ENCODE data around the gene ACSF2. TPM values are rescaled to one million over a fixed set of nuclear protein-coding genes. Genes with fewer than 3 reads are reported as not detected.

The ACSF2 gene
- total and polyA plus RNA-seq, 2 of the 13 experiments (the other 11 are each of a cell fraction or from before 2014, with no cell fraction given): 87.3 to 109 TPM

DNA sequence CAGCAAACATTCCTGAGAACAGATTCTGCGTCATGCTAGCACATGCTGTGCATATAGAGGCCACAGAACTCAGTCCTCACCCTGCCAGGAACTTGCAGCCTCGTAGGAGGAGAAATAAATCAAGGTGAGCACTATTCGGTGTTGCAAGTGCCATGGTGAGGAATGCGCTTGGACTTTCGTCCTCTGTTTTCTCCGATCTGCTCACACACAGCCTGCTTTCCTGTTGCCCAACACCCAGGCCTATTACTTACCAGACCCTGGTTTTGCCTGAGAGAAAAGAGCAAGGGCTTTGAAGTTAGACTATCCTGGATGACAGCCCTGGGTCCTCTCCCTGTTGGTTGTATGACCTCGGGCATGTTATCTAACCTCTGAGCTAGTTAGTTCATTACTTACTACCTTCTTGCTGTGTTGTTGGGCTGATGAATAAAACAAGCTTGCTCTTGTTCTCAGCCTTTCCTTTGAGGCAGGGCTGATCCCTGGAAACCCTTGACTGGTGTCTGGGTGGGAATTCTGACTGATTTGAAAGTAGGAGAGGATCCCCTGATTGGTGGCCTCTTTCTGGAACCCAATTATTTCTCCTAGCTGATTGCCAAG, 2.9 kb downstream of the ACSF2 start (continued):
- TF ChIP-seq, protein P1, sequence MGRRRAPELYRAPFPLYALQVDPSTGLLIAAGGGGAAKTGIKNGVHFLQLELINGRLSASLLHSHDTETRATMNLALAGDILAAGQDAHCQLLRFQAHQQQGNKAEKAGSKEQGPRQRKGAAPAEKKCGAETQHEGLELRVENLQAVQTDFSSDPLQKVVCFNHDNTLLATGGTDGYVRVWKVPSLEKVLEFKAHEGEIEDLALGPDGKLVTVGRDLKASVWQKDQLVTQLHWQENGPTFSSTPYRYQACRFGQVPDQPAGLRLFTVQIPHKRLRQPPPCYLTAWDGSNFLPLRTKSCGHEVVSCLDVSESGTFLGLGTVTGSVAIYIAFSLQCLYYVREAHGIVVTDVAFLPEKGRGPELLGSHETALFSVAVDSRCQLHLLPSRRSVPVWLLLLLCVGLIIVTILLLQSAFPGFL (CRISPR knock-in tag; IDR thresholded peaks at IDR 0.05): no peak
- TF ChIP-seq, protein P2, sequence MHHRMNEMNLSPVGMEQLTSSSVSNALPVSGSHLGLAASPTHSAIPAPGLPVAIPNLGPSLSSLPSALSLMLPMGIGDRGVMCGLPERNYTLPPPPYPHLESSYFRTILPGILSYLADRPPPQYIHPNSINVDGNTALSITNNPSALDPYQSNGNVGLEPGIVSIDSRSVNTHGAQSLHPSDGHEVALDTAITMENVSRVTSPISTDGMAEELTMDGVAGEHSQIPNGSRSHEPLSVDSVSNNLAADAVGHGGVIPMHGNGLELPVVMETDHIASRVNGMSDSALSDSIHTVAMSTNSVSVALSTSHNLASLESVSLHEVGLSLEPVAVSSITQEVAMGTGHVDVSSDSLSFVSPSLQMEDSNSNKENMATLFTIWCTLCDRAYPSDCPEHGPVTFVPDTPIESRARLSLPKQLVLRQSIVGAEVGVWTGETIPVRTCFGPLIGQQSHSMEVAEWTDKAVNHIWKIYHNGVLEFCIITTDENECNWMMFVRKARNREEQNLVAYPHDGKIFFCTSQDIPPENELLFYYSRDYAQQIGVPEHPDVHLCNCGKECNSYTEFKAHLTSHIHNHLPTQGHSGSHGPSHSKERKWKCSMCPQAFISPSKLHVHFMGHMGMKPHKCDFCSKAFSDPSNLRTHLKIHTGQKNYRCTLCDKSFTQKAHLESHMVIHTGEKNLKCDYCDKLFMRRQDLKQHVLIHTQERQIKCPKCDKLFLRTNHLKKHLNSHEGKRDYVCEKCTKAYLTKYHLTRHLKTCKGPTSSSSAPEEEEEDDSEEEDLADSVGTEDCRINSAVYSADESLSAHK (CRISPR knock-in tag; IDR thresholded peaks at IDR 0.05; ENCODE audit: borderline replicate concordance): no peak; the same call in 1 of the 2 replicates
- TF ChIP-seq RBFOX2 (IDR thresholded peaks at IDR 0.05; ENCODE audit: low read depth, low read length) (0 out of 2 replicates have a peak, but pooled peaks have one; percentile 24), ZNF282 (IDR thresholded peaks at IDR 0.05; ENCODE audit: partially characterized antibody) (no peak), ZNF660 (CRISPR knock-in tag; IDR thresholded peaks at IDR 0.05; ENCODE audit: borderline replicate concordance, low read depth) (no peak), ZNF782 (CRISPR knock-in tag; IDR thresholded peaks at IDR 0.05; ENCODE audit: borderline replicate concordance) (peak; percentile 92; the same call in 1 of the 2 replicates), ZNF670 (CRISPR knock-in tag; IDR thresholded peaks at IDR 0.05; ENCODE audit: borderline replicate concordance) (no peak), REL (CRISPR knock-in tag; conservative IDR thresholded peaks at IDR 0.05) (no peak), ZNF30 (CRISPR knock-in tag; IDR thresholded peaks at IDR 0.05) (no peak), NFKBIZ (CRISPR knock-in tag; IDR thresholded peaks at IDR 0.05) (peak; percentile 92; the same call in 1 of the 2 replicates), ZNF616 (CRISPR knock-in tag; IDR thresholded peaks at IDR 0.05; ENCODE audit: low read depth) (peak; percentile 71; the same call in 1 of the 2 replicates), ZNF44 (CRISPR knock-in tag; IDR thresholded peaks at IDR 0.05) (peak; percentile 26; the same call in 1 of the 2 replicates), ZNF17 (CRISPR knock-in tag; IDR thresholded peaks at IDR 0.05) (no peak), ZNF883 (CRISPR knock-in tag; IDR thresholded peaks at IDR 0.05; ENCODE audit: not compliant biosample characterization) (no peak), HOXA5 (CRISPR knock-in tag; IDR thresholded peaks at IDR 0.05) (no peak; the same call in 1 of the 2 replicates), KMT2A (CRISPR knock-in tag; IDR thresholded peaks at IDR 0.05) (peak; percentile 84), ZNF124 (CRISPR knock-in tag; IDR thresholded peaks at IDR 0.05) (peak; percentile 98), PHF20 (CRISPR knock-in tag; IDR thresholded peaks at IDR 0.05) (peak; percentile 45; the same call in 1 of the 2 replicates), GABPA (IDR thresholded peaks at IDR 0.05; ENCODE audit: low read depth, low read length) (no peak), GABPA (CRISPR knock-in tag; IDR thresholded peaks at IDR 0.05; ENCODE audit: low read depth) (peak; percentile 49; the same call in 1 of the 2 replicates), ZFX (CRISPR knock-in tag; IDR thresholded peaks at IDR 0.05; ENCODE audit: low read depth) (peak; percentile 90)
- TF ChIP-seq, protein P3, sequence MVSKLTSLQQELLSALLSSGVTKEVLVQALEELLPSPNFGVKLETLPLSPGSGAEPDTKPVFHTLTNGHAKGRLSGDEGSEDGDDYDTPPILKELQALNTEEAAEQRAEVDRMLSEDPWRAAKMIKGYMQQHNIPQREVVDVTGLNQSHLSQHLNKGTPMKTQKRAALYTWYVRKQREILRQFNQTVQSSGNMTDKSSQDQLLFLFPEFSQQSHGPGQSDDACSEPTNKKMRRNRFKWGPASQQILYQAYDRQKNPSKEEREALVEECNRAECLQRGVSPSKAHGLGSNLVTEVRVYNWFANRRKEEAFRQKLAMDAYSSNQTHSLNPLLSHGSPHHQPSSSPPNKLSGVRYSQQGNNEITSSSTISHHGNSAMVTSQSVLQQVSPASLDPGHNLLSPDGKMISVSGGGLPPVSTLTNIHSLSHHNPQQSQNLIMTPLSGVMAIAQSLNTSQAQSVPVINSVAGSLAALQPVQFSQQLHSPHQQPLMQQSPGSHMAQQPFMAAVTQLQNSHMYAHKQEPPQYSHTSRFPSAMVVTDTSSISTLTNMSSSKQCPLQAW (CRISPR knock-in tag; IDR thresholded peaks at IDR 0.05): peak; percentile 82
- TF ChIP-seq, protein P4, sequence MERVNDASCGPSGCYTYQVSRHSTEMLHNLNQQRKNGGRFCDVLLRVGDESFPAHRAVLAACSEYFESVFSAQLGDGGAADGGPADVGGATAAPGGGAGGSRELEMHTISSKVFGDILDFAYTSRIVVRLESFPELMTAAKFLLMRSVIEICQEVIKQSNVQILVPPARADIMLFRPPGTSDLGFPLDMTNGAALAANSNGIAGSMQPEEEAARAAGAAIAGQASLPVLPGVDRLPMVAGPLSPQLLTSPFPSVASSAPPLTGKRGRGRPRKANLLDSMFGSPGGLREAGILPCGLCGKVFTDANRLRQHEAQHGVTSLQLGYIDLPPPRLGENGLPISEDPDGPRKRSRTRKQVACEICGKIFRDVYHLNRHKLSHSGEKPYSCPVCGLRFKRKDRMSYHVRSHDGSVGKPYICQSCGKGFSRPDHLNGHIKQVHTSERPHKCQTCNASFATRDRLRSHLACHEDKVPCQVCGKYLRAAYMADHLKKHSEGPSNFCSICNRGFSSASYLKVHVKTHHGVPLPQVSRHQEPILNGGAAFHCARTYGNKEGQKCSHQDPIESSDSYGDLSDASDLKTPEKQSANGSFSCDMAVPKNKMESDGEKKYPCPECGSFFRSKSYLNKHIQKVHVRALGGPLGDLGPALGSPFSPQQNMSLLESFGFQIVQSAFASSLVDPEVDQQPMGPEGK (CRISPR knock-in tag; IDR thresholded peaks at IDR 0.05): peak; percentile 84
- TF ChIP-seq, protein P5, sequence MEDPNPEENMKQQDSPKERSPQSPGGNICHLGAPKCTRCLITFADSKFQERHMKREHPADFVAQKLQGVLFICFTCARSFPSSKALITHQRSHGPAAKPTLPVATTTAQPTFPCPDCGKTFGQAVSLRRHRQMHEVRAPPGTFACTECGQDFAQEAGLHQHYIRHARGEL (CRISPR knock-in tag; IDR thresholded peaks at IDR 0.05): no peak

Measured in HepG2 (cell line).